Erythroblast (primary cell): Measurements from ENCODE around the gene CALR3.

Experiments
- GATA1 ChIP-seq: IDR thresholded peaks from 2 replicates; pipeline ENCODE4 v1.6.1; 2011; ENCODE audit warnings: low read depth, mild to moderate bottlenecking, control low read depth, low read length, moderate library complexity
- POLR2A ChIP-seq: IDR thresholded peaks from 2 replicates; pipeline ENCODE4 v1.6.1; 2011; ENCODE audit warnings: mild to moderate bottlenecking, low read length

DNA sequence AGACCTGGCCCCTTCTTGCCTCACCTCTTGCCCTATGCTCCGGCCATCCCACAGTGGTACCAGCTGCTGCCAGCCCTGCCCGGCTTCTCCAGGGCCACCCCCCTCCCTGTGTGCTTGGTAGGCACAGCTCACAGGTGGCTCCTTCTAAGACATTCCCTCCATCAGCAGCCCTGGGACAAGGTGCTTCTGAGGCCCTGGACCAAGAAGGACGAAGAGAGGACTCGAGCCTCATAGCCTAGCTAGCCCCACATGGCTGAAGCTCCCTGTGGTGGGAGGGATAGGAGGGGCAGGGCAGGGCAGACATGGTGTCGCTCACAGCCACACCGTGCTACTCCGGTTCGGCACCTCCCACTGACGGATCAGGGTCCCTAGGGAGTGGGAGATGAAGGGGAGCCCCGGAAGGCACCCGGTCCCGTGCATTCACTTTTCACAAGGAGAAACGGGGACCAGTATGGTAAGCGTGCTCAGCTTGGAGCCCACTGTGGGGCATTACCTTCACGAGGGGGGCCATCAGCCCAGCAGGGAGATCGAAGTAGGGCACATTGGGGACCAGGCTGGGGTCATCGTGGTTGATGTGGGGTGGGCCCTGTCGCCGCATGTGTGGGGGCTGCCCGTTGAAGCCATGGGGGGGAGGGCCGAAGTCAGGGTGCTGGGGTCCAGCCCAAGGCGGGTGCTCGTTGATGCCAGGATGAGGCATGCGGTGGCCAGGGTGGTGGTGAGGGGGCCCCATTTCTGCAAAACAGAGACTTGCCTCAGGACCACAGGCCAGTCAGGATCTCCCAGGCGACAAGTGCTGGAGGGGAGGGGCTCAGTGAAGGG is 26.8 kb upstream of the CALR3 start:
- TF ChIP-seq POLR2A (no peak), GATA1 (no peak)
